GM12878 (cell line): Measurements from ENCODE around the gene LARP4. TPM values are rescaled to one million over a fixed set of nuclear protein-coding genes. Genes with fewer than 3 reads are reported as not detected.

Experiments used
- ATAC-seq: fragments of 200-7000 bp; cut with Tn5 transposase; 3 replicates; pipeline ENCODE4 v1.9.1; 2020; ENCODE audit warnings: mild to moderate bottlenecking, moderate library complexity
- BruUV-seq: library from RNA; stranded (reverse); fragments of 400-500 nt; replicated peaks from 2 replicates; lab custom pipeline; 2021; lab: Mats Ljungman, UMichigan
- CTCF ChIA-PET: fragments of 300-600 bp; sonication (Branson Sonifier 250); formaldehyde crosslinking; extraction: SDS; loops from one replicate; lab custom pipeline; 2021; ENCODE audit warnings: inconsistent platforms; lab: Yijun Ruan, JAX
- POLR2A ChIA-PET: fragments of 350-600 bp; formaldehyde crosslinking; extraction: SDS; loops from one replicate; lab custom pipeline; 2021; ENCODE audit warnings: inconsistent platforms; lab: Charles Lee
- RAD21 ChIA-PET: fragments of 300-600 bp; sonication (Branson Sonifier 250); formaldehyde crosslinking; loops from one replicate; lab custom pipeline; 2023; ENCODE audit warnings: antibody characterized with exemption; ENCODE audit not compliant: unreplicated experiment; lab: Charles Lee
- SMC1A ChIA-PET: fragments of 300-600 bp; sonication (Branson Sonifier 250); formaldehyde crosslinking; loops from one replicate; lab custom pipeline; 2023; ENCODE audit not compliant: unreplicated experiment, uncharacterized antibody; lab: Charles Lee
- DNase-seq: peaks from one replicate; pipeline ENCODE4 v3.0.0-alpha.2; 2011; ENCODE audit warnings: low read depth, low spot score
- FAIRE-seq: peaks from 3 replicates; lab custom pipeline; 2011; peaks lifted over from hg19 to GRCh38; lab: Jason Lieb, UNC
- H2AFZ ChIP-seq: 2 replicates; pipeline ENCODE4 v1.6.0; 2011; ENCODE audit warnings: low read depth, low read length, control low read depth; ENCODE audit not compliant: control insufficient read depth
- H3K27ac ChIP-seq: 2 replicates; pipeline ENCODE4 v1.5.1; 2011; ENCODE audit warnings: control low read depth; ENCODE audit not compliant: control insufficient read depth, insufficient read depth
- H3K27me3 ChIP-seq, 2 experiments: replicated peaks in 1 of 2; 2 replicates each; pipeline versions ENCODE4 v1.6.0 to v1.6.1; 2011; ENCODE audit warnings: low read length in 1 of 2; ENCODE audit not compliant: control insufficient read depth in 2 of 2, insufficient read depth in 2 of 2
- H3K36me3 ChIP-seq, 2 experiments: 2 replicates each; pipeline ENCODE4 v1.5.1; 2011; ENCODE audit warnings: low read length in 1 of 2; ENCODE audit not compliant: control insufficient read depth in 2 of 2, insufficient read depth in 2 of 2
- H3K4me1 ChIP-seq: 2 replicates; pipeline ENCODE4 v1.6.1; 2011; ENCODE audit warnings: mild to moderate bottlenecking, low read length, moderate library complexity, mixed read lengths; ENCODE audit not compliant: control insufficient read depth, insufficient read depth
- H3K4me2 ChIP-seq: 2 replicates; pipeline ENCODE4 v1.6.0; 2011; ENCODE audit warnings: control low read depth; ENCODE audit not compliant: control insufficient read depth, insufficient read depth
- H3K4me3 ChIP-seq: fragments of 200-600 bp; sonication (generic); 2 replicates; pipeline ENCODE4 v1.5.1; 2016
- H3K79me2 ChIP-seq: 2 replicates; pipeline ENCODE4 v1.6.0; 2011; ENCODE audit warnings: low read length; ENCODE audit not compliant: control insufficient read depth, insufficient read depth
- H3K9ac ChIP-seq: 2 replicates; pipeline ENCODE4 v1.8.0; 2011; ENCODE audit warnings: low read length, control low read depth, mixed read lengths; ENCODE audit not compliant: control insufficient read depth, insufficient read depth
- H3K9me3 ChIP-seq: replicated peaks from 3 replicates; pipeline ENCODE4 v1.5.1; 2011; ENCODE audit warnings: mild to moderate bottlenecking, low read length; ENCODE audit not compliant: control insufficient read depth, insufficient read depth
- H4K20me1 ChIP-seq: 2 replicates; pipeline ENCODE4 v1.6.0; 2011; ENCODE audit not compliant: control insufficient read depth, insufficient read depth
- CREM ChIP-seq: IDR thresholded peaks from 2 replicates; pipeline ENCODE4 v1.6.1; 2014; ENCODE audit warnings: antibody characterized with exemption, low read depth
- ELK1 ChIP-seq: IDR thresholded peaks from 2 replicates; pipeline ENCODE4 v1.6.1; 2012; ENCODE audit warnings: low read depth, low read length, improper control_type of control experiment
- GATAD2B ChIP-seq: fragments of 450-650 bp; conservative IDR thresholded peaks from 2 replicates; pipeline ENCODE4 v1.6.1; 2017; ENCODE audit warnings: low read depth, mild to moderate bottlenecking, moderate library complexity
- RAD51 ChIP-seq: fragments of 450-650 bp; IDR thresholded peaks from 2 replicates; pipeline ENCODE4 v1.6.1; 2016; ENCODE audit warnings: moderate library complexity, mild to moderate bottlenecking, inconsistent platforms
- ZBTB4 ChIP-seq: fragments of 450-650 bp; formaldehyde crosslinking; IDR thresholded peaks from 2 replicates; pipeline ENCODE4 v1.4.0; 2022; ENCODE audit warnings: mild to moderate bottlenecking, moderate library complexity
- ZNF592 ChIP-seq: fragments of 450-650 bp; IDR thresholded peaks from 2 replicates; pipeline ENCODE4 v1.6.1; 2017; ENCODE audit warnings: mild to moderate bottlenecking, moderate library complexity
- WGBS: methylation state at CpG from one replicate; pipeline ENCODE4 v1.1.6; 2016; ENCODE audit warnings: low lambda C conversion rate; ENCODE audit not compliant: insufficient replicate concordance, insufficient coverage; ENCODE audit errors: missing lambda C conversion rate; 5-methylcytosine and 5-hydroxymethylcytosine counted together
- in situ Hi-C: fragments of 300-500 bp; cut with MboI; formaldehyde crosslinking; loops from 9 replicates; pipeline ENCODE4 v1.14.3; 2018; ENCODE audit warnings: mixed read lengths
- intact Hi-C: fragments of 100-400 bp; cut with micrococcal nuclease; formaldehyde crosslinking; loops from one replicate; pipeline ENCODE4 v1.14.2; 2022; ENCODE audit not compliant: unreplicated experiment
- polyA plus RNA-seq, 11 experiments: library from polyadenylated mRNA; depleted of rRNA in 4 of 11; unstranded in 6 of 11; stranded (reverse) in 5 of 11; fragments of >200 nt; fragmentation: Nextera tagmentation in 4 of 11; fragmentation: Illumina TruSeq in 1 of 11; extraction: Ambion mirVana in 4 of 11; extraction: Trizol in 1 of 11; gene quantifications; 1 replicate in 1 of 11; 2 replicates in 10 of 11; pipeline versions ENCODE4 v1.2.1 to v1.2.3, GENCODE V29; 2011 to 2016; ENCODE audit warnings: inconsistent platforms in 2 of 11, missing spikeins in 2 of 11, low read depth in 1 of 11
- total RNA-seq, 4 experiments: library from RNA; depleted of rRNA in 3 of 4; stranded (reverse); fragments of >200 nt in 3 of 4; fragmentation: Illumina TruSeq in 1 of 4; extraction: Trizol in 1 of 4; gene quantifications; 2 replicates each; pipeline versions ENCODE4 v1.2.1 to v1.2.3, GENCODE V29; 2013 to 2021

LARP4 gene
- total and polyA plus RNA-seq, 10 of the 15 experiments (the other 5 are each of a cell fraction or from before 2014, with no cell fraction given) = 24.1 to 72.6 (median 35.6) TPM

- TF ChIP-seq ELK1 = no peak
Observed at GRCh38 chr12:50400104-50400637, 514 bp upstream of the LARP4 start (continued).

GRCh38 chr12:50401500-50402081 lies 906 bp downstream of the LARP4 start:
- peak overlapping the region; percentile 88 for H3K9ac ChIP-seq
- no peaks in the 10 kb centered on the region for H3K4me1 ChIP-seq
- no peaks in the 10 kb centered on the region for H3K36me3 ChIP-seq
- peaks cover 4% of the 10 kb centered on the region; the same call in 1 of the 2 replicates for H4K20me1 ChIP-seq
- H3K4me3 ChIP-seq = peak overlapping the region; percentile 76
- intact Hi-C loops = loop anchor here (10.0 kb wide), 1 partner anchor 327 kb away; no protein-coding TSS in a partner anchor
- H3K79me2 ChIP-seq = peaks cover 58% of the 10 kb centered on the region
- no peak for FAIRE-seq
- ChIA-PET SMC1A (interaction anchor here (0.6 to 2.1 kb wide), 7 partner anchors 12 to 301 kb away, joined by 3 to 6 read pairs (median 4); no protein-coding TSS in a partner anchor), POLR2A (interaction anchor here (0.5 to 1.0 kb wide), 2 partner anchors 178 to 1144 kb away, joined by 3 read pairs; no protein-coding TSS in a partner anchor), CTCF (interaction anchor here (0.9 to 1.6 kb wide), 3 partner anchors 12 to 289 kb away, joined by 3 to 4 read pairs (median 4); partner anchors contain the start of gene COX14), RAD21 (interaction anchor here (1.4 to 2.4 kb wide), 2 partner anchors 179 to 181 kb away, joined by 3 to 11 read pairs; no protein-coding TSS in a partner anchor)
- peak overlapping the region; percentile 93 for H2AFZ ChIP-seq
- H3K4me2 ChIP-seq = peak overlapping the region; percentile 68
- no peaks in the 10 kb centered on the region for H3K27me3 ChIP-seq
- TF ChIP-seq RAD51 (peak; percentile 69), GATAD2B (0 out of 2 replicates have a peak, but pooled peaks have one; percentile 2), CREM (no peak), ZNF592 (no peak), ZBTB4 (CRISPR knock-in tag) (no peak)
- in situ Hi-C loops = no loop called here
- peak overlapping the region; percentile 82 for H3K27ac ChIP-seq
- 2% methylated on average over 16 of the region's 16 CpGs for whole genome bisulfite sequencing
- ATAC-seq = peak; percentile 10; the same call in 2 of the 3 replicates
- no peaks in the 10 kb centered on the region for H3K9me3 ChIP-seq
- BruUV-seq = TSS peak; percentile 68
- no peak for DNase-seq
